WTC11 (cell line): ENCODE data around the gene MYH9.

ENCODE experiments used
- FOXK1 ChIP-seq: sonication (generic); formaldehyde crosslinking; IDR thresholded peaks from 2 replicates; pipeline ENCODE4 v1.8.0; 2022; ENCODE audit warnings: mild to moderate bottlenecking, moderate library complexity, missing genetic modification reagents
- ZNF317 ChIP-seq: sonication (generic); formaldehyde crosslinking; IDR thresholded peaks from 2 replicates; pipeline ENCODE4 v1.8.1; 2023; ENCODE audit warnings: low read depth, mild to moderate bottlenecking, moderate library complexity, missing genetic modification reagents, borderline replicate concordance
- TF ChIP-seq, protein P1 (sequence below): sonication (generic); formaldehyde crosslinking; IDR thresholded peaks from 2 replicates; pipeline ENCODE4 v1.8.1; 2022; ENCODE audit warnings: mild to moderate bottlenecking, moderate library complexity, missing genetic modification reagents
- TF ChIP-seq, protein P2 (sequence below): fragments of 200-600 bp; IDR thresholded peaks from 2 replicates; pipeline ENCODE4 v1.8.0; 2022; ENCODE audit warnings: antibody characterized with exemption
- TF ChIP-seq, protein P3 (sequence below): sonication (generic); formaldehyde crosslinking; IDR thresholded peaks from 2 replicates; pipeline ENCODE4 v1.8.1; 2023; ENCODE audit warnings: mild to moderate bottlenecking, missing genetic modification reagents, moderate library complexity

DNA sequence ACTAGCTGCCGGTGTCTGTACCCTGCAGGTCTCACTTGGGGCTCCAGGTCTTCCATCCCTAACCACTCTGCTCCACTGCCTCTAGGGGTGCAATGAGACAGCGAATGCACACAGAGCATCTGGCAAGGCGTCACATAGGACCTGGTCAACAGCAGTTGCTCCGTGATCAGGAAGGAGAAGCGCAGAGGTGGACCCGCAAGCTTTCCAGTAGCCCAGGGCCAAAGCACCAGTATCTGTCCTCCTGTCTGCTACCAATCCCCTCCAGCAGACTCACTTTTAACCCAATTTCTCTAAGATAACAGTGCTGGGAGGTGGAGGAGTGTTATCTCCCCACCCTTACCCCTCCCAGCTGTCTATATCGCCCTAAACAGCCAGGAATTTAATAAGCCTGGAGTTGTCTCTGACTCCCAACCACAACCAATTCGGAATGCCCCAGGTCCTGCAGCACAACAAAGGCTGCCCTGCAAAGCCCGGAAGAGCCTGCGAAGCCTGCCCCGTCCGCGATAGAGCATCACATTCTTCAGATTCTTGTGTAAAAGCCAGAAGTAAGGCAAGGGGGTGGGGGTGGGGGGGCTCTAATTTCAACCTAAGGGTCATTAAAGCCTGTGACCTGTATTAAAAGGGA, 19.3 kb downstream of the MYH9 start:
- no peak for TF ChIP-seq ZNF317 (CRISPR knock-in tag)
- TF ChIP-seq, protein P1, sequence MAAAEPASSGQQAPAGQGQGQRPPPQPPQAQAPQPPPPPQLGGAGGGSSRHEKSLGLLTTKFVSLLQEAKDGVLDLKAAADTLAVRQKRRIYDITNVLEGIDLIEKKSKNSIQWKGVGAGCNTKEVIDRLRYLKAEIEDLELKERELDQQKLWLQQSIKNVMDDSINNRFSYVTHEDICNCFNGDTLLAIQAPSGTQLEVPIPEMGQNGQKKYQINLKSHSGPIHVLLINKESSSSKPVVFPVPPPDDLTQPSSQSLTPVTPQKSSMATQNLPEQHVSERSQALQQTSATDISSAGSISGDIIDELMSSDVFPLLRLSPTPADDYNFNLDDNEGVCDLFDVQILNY, result no peak
- TF ChIP-seq, protein P2, sequence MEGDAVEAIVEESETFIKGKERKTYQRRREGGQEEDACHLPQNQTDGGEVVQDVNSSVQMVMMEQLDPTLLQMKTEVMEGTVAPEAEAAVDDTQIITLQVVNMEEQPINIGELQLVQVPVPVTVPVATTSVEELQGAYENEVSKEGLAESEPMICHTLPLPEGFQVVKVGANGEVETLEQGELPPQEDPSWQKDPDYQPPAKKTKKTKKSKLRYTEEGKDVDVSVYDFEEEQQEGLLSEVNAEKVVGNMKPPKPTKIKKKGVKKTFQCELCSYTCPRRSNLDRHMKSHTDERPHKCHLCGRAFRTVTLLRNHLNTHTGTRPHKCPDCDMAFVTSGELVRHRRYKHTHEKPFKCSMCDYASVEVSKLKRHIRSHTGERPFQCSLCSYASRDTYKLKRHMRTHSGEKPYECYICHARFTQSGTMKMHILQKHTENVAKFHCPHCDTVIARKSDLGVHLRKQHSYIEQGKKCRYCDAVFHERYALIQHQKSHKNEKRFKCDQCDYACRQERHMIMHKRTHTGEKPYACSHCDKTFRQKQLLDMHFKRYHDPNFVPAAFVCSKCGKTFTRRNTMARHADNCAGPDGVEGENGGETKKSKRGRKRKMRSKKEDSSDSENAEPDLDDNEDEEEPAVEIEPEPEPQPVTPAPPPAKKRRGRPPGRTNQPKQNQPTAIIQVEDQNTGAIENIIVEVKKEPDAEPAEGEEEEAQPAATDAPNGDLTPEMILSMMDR, result no peak
- TF ChIP-seq, protein P3, sequence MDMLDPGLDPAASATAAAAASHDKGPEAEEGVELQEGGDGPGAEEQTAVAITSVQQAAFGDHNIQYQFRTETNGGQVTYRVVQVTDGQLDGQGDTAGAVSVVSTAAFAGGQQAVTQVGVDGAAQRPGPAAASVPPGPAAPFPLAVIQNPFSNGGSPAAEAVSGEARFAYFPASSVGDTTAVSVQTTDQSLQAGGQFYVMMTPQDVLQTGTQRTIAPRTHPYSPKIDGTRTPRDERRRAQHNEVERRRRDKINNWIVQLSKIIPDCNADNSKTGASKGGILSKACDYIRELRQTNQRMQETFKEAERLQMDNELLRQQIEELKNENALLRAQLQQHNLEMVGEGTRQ, result no peak
- no peak for TF ChIP-seq FOXK1 (CRISPR knock-in tag)
